Esophagus muscularis mucosa (tissue), 4 donors: ENCODE measurements around the gene SPRED2.

Experiments
- CTCF ChIP-seq, 3 experiments: fragments of 200-600 bp in 2 of 3; fragments of 450-650 bp in 1 of 3; sonication (generic) in 2 of 3; IDR thresholded peaks; one replicate each; pipeline ENCODE4 v1.5.1; 2017 to 2019; ENCODE audit warnings: antibody characterized with exemption in 3 of 3, mild to moderate bottlenecking in 2 of 3, moderate library complexity in 1 of 3
- EP300 ChIP-seq: sonication (generic); formaldehyde crosslinking; IDR thresholded peaks from one replicate; pipeline ENCODE4 v1.6.1; 2017; ENCODE audit warnings: antibody characterized with exemption
- POLR2A ChIP-seq: fragments of 450-650 bp; IDR thresholded peaks from one replicate; pipeline ENCODE4 v1.6.1; 2017; ENCODE audit warnings: antibody characterized with exemption, moderate library complexity, mild to moderate bottlenecking, low read depth
- POLR2AphosphoS5 ChIP-seq, 2 donors: sonication (generic); formaldehyde crosslinking; IDR thresholded peaks; one replicate each; pipeline ENCODE4 v1.6.1; 2017; ENCODE audit warnings: antibody characterized with exemption in 2 of 2

GRCh38 chr2:65265671-65266045 is 166.7 kb downstream of the SPRED2 start:
- TF ChIP-seq CTCF (IDR thresholded peaks at IDR 0.05), result no peak
- TF ChIP-seq EP300, result no peak
- no peak for TF ChIP-seq POLR2AphosphoS5 (IDR thresholded peaks at IDR 0.05)
- no peak for TF ChIP-seq POLR2A
